Vagina (tissue), 2 donors: ENCODE results near the gene GNAS-AS1. TPM values are rescaled to one million over a fixed set of nuclear protein-coding genes. Genes with fewer than 3 reads are reported as not detected.

Experiments
- DNase-seq, 2 donors: peaks; one replicate each; pipeline ENCODE4 v3.0.0-alpha.2; 2017; ENCODE audit errors: extremely low spot score in 2 of 2
- H3K27ac ChIP-seq: fragments of 200-600 bp; sonication (generic); one replicate; pipeline ENCODE4 v1.5.1; 2019
- H3K27me3 ChIP-seq: fragments of 200-600 bp; sonication (generic); one replicate; pipeline ENCODE4 v1.5.1; 2019
- H3K36me3 ChIP-seq, 2 donors: fragments of 200-600 bp; sonication (generic); one replicate each; pipeline ENCODE4 v1.5.1; 2017 to 2019
- H3K4me1 ChIP-seq: fragments of 200-600 bp; sonication (generic); one replicate; pipeline ENCODE4 v1.5.1; 2019
- H3K4me3 ChIP-seq, 2 donors: fragments of 200-600 bp; sonication (generic); 1 replicate in 1 of 2; 2 replicates in 1 of 2; pipeline ENCODE4 v1.5.1; 2016 to 2019
- H3K9me3 ChIP-seq: fragments of 200-600 bp; sonication (generic); one replicate; pipeline ENCODE4 v1.5.1; 2019
- POLR2A ChIP-seq, 2 donors: fragments of 450-650 bp; IDR thresholded peaks; one replicate each; pipeline ENCODE4 v1.6.1; 2017; ENCODE audit warnings: antibody characterized with exemption in 2 of 2, mild to moderate bottlenecking in 2 of 2, moderate library complexity in 2 of 2
- POLR2AphosphoS5 ChIP-seq, 2 donors: sonication (generic); formaldehyde crosslinking; IDR thresholded peaks; one replicate each; pipeline ENCODE4 v1.9.0; 2017; ENCODE audit warnings: antibody characterized with exemption in 2 of 2, mild to moderate bottlenecking in 2 of 2, low read depth in 1 of 2; ENCODE audit not compliant: insufficient read depth in 1 of 2
- intact Hi-C: fragments of 100-400 bp; cut with DNase I; formaldehyde crosslinking; loops from one replicate; pipeline ENCODE4 v1.15.1; 2023
- total RNA-seq: library from RNA; depleted of rRNA; stranded (reverse); fragments of >200 nt; gene quantifications from one replicate; pipeline ENCODE4 v1.2.3, GENCODE V29; 2016
- TF ChIP-seq, protein P1 (sequence below), 3 experiments: fragments of 450-650 bp in 2 of 3; fragments of 200-600 bp in 1 of 3; sonication (generic) in 1 of 3; IDR thresholded peaks; one replicate each; pipeline ENCODE4 v1.5.1; 2017 to 2019; ENCODE audit warnings: antibody characterized with exemption in 3 of 3, mild to moderate bottlenecking in 2 of 3, moderate library complexity in 2 of 3

Gene GNAS-AS1
- total RNA-seq, 1 donor from 2014 or later, result not detected

DNA sequence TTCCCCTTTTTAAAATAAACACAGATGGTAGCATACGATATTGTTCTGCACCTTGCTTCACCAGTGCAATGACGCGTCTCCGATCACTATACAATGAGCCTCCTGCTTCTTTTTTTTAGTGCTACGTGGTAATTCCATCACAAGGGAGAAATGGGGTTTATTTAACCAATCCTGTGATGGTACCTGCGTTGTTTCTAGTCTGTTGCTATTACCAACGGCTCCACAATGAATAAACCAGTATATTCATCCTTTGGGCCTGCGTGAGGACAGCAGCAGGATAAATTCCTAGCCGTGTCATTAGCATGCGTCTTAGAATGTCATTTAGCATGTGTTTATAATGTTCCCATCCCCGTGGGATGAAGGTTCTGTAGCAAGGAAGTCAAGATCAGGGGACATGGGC lies 42.9 kb downstream of the GNAS-AS1 start:
- no peaks in the 10 kb centered on the region for H3K27me3 ChIP-seq
- intact Hi-C loops, result no loop called here
- H3K9me3 ChIP-seq, result no peaks in the 10 kb centered on the region
- H3K4me3 ChIP-seq, result no peak overlapping the region
- H3K36me3 ChIP-seq, result no peaks in the 10 kb centered on the region
- DNase-seq, result no peak
- TF ChIP-seq POLR2A (IDR thresholded peaks at IDR 0.05), result no peak
- TF ChIP-seq, protein P1, sequence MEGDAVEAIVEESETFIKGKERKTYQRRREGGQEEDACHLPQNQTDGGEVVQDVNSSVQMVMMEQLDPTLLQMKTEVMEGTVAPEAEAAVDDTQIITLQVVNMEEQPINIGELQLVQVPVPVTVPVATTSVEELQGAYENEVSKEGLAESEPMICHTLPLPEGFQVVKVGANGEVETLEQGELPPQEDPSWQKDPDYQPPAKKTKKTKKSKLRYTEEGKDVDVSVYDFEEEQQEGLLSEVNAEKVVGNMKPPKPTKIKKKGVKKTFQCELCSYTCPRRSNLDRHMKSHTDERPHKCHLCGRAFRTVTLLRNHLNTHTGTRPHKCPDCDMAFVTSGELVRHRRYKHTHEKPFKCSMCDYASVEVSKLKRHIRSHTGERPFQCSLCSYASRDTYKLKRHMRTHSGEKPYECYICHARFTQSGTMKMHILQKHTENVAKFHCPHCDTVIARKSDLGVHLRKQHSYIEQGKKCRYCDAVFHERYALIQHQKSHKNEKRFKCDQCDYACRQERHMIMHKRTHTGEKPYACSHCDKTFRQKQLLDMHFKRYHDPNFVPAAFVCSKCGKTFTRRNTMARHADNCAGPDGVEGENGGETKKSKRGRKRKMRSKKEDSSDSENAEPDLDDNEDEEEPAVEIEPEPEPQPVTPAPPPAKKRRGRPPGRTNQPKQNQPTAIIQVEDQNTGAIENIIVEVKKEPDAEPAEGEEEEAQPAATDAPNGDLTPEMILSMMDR (IDR thresholded peaks at IDR 0.05), result no peak
- no peak for TF ChIP-seq POLR2AphosphoS5 (IDR thresholded peaks at IDR 0.05; ENCODE audit: insufficient read depth in 1 of 2, low read depth in 1 of 2)
- no peak overlapping the region for H3K27ac ChIP-seq
- H3K4me1 ChIP-seq, result no peaks in the 10 kb centered on the region

DNA sequence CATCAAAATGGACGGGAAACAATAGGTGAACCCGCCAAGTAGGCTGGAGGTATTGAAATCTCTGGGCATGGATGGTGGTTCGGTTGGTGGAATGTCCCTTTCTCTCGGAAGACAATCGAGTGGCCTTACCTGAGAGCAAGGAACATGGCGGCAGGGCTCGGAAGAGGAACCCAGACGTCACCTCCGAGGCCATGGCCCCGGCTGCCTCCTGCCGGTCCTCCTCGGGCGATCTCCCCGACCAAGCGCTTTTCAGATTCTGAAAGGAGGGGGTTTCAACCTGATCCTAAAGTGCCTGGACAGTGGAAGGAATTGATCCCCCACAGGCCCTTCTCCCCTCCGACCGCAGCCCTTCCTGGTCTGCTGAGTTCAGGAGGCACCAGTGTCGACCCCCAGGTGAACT lies 47.2 kb downstream of the GNAS-AS1 start:
- intact Hi-C loops, result no loop called here
- H3K4me3 ChIP-seq, result no peak overlapping the region

DNA sequence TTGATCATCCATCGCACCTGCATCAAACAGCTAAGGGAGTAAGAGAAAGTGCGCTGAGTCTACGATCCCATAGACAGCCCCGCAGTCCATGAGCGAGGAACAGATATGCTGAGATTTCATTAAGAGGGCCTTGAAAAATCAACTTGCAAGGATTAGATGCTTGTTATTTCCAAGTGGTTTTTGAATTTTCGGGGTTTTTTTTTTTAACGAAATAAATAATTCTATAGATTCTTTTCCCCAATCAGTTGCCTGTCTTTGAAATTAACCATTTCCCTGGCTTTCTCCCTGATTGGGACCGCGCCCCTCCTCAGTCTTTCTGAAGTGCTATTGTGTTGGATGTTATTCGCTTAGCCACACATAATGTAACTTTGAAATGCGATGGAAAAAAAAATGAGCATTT lies 48.6 kb downstream of the GNAS-AS1 start:
- Histone ChIP-seq H3K9me3 (no peaks in the 10 kb centered on the region), H3K4me3 (no peak overlapping the region), H3K4me1 (no peaks in the 10 kb centered on the region), H3K27ac (no peak overlapping the region), H3K36me3 (no peaks in the 10 kb centered on the region), H3K27me3 (no peaks in the 10 kb centered on the region)
- DNase-seq, result no peak
- TF ChIP-seq, protein P1 (IDR thresholded peaks at IDR 0.05), result no peak
- TF ChIP-seq POLR2AphosphoS5 (IDR thresholded peaks at IDR 0.05; ENCODE audit: insufficient read depth in 1 of 2, low read depth in 1 of 2) (no peak), POLR2A (IDR thresholded peaks at IDR 0.05) (no peak)
- intact Hi-C loops, result no loop called here

More for the DNA sequence above, 47.2 kb downstream of the GNAS-AS1 start:
- no peaks in the 10 kb centered on the region for H3K4me1 ChIP-seq
- TF ChIP-seq POLR2A (IDR thresholded peaks at IDR 0.05) (no peak), POLR2AphosphoS5 (IDR thresholded peaks at IDR 0.05; ENCODE audit: insufficient read depth in 1 of 2, low read depth in 1 of 2) (no peak)
- TF ChIP-seq, protein P1 (IDR thresholded peaks at IDR 0.05), result no peak
- no peak overlapping the region for H3K27ac ChIP-seq
- no peaks in the 10 kb centered on the region for H3K36me3 ChIP-seq
- no peaks in the 10 kb centered on the region for H3K27me3 ChIP-seq
- DNase-seq, result no peak
- no peaks in the 10 kb centered on the region for H3K9me3 ChIP-seq

DNA sequence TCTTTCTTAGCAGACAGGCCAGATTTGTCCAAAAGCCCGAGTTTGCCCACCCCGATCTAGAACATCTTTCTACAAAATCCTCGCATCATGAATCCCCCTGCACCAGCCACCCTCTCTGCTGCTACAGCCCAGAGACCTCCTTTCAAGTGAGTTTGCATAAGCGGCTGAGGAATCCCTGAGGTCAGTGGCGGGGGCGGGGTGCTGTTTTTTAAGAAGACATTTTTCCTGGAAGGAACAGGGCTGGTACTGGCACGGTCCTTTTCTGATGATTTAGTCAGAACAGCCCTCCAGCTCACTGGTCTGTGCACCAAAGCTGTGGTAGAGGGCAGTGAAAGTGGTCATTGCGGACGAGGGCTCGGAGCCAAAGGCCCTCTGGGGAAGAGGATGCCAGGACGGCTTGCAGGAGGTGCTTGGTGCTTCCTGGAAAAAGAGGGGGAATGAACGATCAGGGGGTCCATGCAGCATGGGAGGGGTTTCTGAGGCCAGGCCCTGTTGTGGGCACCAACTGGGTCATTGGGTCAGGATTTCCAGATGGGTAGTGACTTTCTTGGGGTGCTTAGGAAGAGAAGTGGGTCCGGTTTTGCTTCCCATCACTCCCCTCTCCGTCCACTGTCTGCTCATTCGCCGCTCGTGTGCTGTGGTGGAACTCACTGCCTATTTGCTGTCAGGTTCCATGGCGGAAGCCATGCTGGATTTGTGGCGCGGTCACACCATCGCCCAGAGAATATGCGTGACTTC lies 50.4 kb downstream of the GNAS-AS1 start:
- DNase-seq, result no peak
- Histone ChIP-seq H3K36me3 (no peaks in the 10 kb centered on the region), H3K27ac (no peak overlapping the region), H3K4me1 (no peaks in the 10 kb centered on the region), H3K27me3 (no peaks in the 10 kb centered on the region), H3K9me3 (no peaks in the 10 kb centered on the region), H3K4me3 (no peak overlapping the region)
- TF ChIP-seq, protein P1 (IDR thresholded peaks at IDR 0.05), result no peak
- TF ChIP-seq POLR2A (IDR thresholded peaks at IDR 0.05), result no peak
- TF ChIP-seq POLR2AphosphoS5 (IDR thresholded peaks at IDR 0.05; ENCODE audit: insufficient read depth in 1 of 2, low read depth in 1 of 2), result no peak
- intact Hi-C loops, result no loop called here
